Measurements from ENCODE around the gene GH1. TPM values are rescaled to one million over a fixed set of nuclear protein-coding genes. Genes with fewer than 3 reads are reported as not detected.
A peak's percentile ranks its signal among the peaks of the same experiment; 100 is the strongest.

The GH1 gene
- total and polyA plus RNA-seq, 2 donors (not counting 1 experiment from before 2014, with no cell fraction given), result 1.7 to 2.3 TPM

DNA sequence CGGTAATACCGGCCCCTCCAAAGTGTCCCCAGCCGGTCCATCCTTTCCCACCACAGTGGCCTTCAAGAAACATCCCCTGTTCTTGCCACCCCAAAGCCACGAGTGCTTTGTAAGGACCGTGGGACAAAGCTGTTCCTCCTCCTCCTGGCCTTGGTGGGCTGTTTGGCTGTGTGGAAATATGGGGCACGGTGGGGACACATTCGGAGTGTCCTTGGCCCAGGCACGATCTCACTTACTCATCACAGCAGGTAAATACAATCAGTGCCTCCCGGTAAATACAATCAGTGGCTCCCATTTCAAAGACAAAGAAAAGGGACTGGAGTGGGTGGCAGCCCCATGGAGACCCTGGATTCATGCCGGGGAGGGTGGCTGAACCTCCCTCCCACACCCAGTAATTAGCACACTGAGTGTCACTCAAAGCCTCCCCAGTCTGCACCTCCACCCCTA is 43.7 kb upstream of the GH1 start:
- Mint-ChIP-seq H3K4me1 (peaks cover 20% of the 10 kb centered on the region), H3K4me3 (peak overlapping the region; percentile 41), H3K9me3 (ENCODE audit: insufficient read depth) (no peaks in the 10 kb centered on the region), H3K27ac (peak overlapping the region; percentile 46), H3K27me3 (no peaks in the 10 kb centered on the region)
- Histone ChIP-seq H3K9ac (ENCODE audit: low read length) (no peak overlapping the region), H3K36me3 (replicated peaks in 1 of 2; ENCODE audit: control extremely low read depth in 1 of 2, control insufficient read depth in 1 of 2, extremely low read depth in 1 of 2, insufficient read depth in 2 of 2, low read length in 1 of 2) (no peaks in the 10 kb centered on the region), H3K4me2 (replicated peaks; ENCODE audit: low read depth, low read length, poor library complexity, severe bottlenecking) (no peak overlapping the region), H3K4me1 (ENCODE audit: control insufficient read depth in 2 of 2, insufficient read depth in 2 of 2, low read length in 2 of 2) (peaks cover 13 to 23% of the 10 kb centered on the region in 2 donors), H3K9me3 (ENCODE audit: control extremely low read depth in 1 of 3, control insufficient read depth in 2 of 3, insufficient read depth in 1 of 3, low read length in 2 of 3) (no peaks in the 10 kb centered on the region), H3K27ac (ENCODE audit: low read length in 2 of 2) (no peak overlapping the region), H3K79me2 (ENCODE audit: control insufficient read depth, insufficient read depth, low read length) (no peaks in the 10 kb centered on the region), H3K27me3 (replicated peaks in 1 of 4; ENCODE audit: control extremely low read depth in 1 of 4, control insufficient read depth in 3 of 4, insufficient read depth in 4 of 4, low read length in 3 of 4) (no peaks in the 10 kb centered on the region), H2AFZ (ENCODE audit: insufficient read depth, low read depth, low read length, poor library complexity, severe bottlenecking) (no peak overlapping the region), H4K20me1 (ENCODE audit: control insufficient read depth, insufficient read depth, low read length, poor library complexity, severe bottlenecking) (no peaks in the 10 kb centered on the region), H3K4me3 (ENCODE audit: control extremely low read depth in 1 of 5, extremely low read depth in 1 of 5, insufficient read depth in 1 of 5, low read depth in 2 of 5, low read length in 4 of 5) (no peak overlapping the region)
- POLR2A ChIA-PET, result interaction anchor here (0.8 kb wide), 1 partner anchor 438 kb away, joined by 3 read pairs; no protein-coding TSS in a partner anchor
- DNase-seq (no peak), ATAC-seq (ENCODE audit: low read depth) (no peak)
- CTCF ChIA-PET, result interaction anchor here (2.2 to 14.6 kb wide), 3 partner anchors 11 to 62 kb away, joined by 5 to 504 read pairs (median 214); partner anchors contain the start of genes CSHL1, GH1 and ICAM2
- intact Hi-C loops (cut with micrococcal nuclease), result no loop called here
- TF ChIP-seq, protein P1, sequence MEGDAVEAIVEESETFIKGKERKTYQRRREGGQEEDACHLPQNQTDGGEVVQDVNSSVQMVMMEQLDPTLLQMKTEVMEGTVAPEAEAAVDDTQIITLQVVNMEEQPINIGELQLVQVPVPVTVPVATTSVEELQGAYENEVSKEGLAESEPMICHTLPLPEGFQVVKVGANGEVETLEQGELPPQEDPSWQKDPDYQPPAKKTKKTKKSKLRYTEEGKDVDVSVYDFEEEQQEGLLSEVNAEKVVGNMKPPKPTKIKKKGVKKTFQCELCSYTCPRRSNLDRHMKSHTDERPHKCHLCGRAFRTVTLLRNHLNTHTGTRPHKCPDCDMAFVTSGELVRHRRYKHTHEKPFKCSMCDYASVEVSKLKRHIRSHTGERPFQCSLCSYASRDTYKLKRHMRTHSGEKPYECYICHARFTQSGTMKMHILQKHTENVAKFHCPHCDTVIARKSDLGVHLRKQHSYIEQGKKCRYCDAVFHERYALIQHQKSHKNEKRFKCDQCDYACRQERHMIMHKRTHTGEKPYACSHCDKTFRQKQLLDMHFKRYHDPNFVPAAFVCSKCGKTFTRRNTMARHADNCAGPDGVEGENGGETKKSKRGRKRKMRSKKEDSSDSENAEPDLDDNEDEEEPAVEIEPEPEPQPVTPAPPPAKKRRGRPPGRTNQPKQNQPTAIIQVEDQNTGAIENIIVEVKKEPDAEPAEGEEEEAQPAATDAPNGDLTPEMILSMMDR (IDR thresholded peaks at IDR 0.05), result no peak
- TF ChIP-seq EZH2 (IDR thresholded peaks at IDR 0.05; ENCODE audit: borderline replicate concordance, insufficient read depth, low read depth, low read length, poor library complexity, severe bottlenecking), result no peak
- WGBS (ENCODE audit: insufficient coverage), result 94% methylated on average over 5 of the region's 10 CpGs
